IMR-90 (cell line): ENCODE data around the gene OR51A7.

Source experiments
- RAD21 ChIP-seq: IDR thresholded peaks from 2 replicates; pipeline ENCODE4 v1.6.1; 2012; ENCODE audit warnings: low read length, improper control_type of control experiment
- TF ChIP-seq, protein P1 (sequence below): conservative IDR thresholded peaks from 2 replicates; pipeline ENCODE4 v1.5.1; 2012; ENCODE audit warnings: mild to moderate bottlenecking, low read depth, low read length, improper control_type of control experiment

DNA sequence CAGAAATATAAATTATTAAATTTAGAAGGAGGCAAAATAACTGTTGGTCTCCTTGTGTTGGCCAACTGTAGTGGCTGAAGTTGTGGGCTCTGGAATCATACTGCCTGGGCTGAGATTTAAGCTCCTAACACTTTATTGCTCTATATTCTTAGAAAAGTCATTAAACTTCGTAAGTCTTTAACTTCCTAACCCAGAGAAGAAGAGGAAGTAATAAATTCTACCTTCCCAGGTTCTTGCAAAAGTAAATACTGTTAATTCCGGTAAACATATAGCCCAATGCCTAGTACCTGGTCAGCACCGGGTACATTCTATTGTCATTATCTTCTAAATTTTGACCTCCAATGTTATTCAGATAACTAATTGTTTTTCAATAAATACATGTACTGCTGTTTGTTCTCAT lies 17.4 kb upstream of the OR51A7 start:
- TF ChIP-seq RAD21: no peak
- TF ChIP-seq, protein P1, sequence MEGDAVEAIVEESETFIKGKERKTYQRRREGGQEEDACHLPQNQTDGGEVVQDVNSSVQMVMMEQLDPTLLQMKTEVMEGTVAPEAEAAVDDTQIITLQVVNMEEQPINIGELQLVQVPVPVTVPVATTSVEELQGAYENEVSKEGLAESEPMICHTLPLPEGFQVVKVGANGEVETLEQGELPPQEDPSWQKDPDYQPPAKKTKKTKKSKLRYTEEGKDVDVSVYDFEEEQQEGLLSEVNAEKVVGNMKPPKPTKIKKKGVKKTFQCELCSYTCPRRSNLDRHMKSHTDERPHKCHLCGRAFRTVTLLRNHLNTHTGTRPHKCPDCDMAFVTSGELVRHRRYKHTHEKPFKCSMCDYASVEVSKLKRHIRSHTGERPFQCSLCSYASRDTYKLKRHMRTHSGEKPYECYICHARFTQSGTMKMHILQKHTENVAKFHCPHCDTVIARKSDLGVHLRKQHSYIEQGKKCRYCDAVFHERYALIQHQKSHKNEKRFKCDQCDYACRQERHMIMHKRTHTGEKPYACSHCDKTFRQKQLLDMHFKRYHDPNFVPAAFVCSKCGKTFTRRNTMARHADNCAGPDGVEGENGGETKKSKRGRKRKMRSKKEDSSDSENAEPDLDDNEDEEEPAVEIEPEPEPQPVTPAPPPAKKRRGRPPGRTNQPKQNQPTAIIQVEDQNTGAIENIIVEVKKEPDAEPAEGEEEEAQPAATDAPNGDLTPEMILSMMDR: no peak
